Tibial nerve (tissue), 4 donors: ENCODE results near the gene STK38.

Experiments
- CTCF ChIP-seq, 5 experiments: fragments of 200-600 bp in 3 of 5; fragments of 450-650 bp in 2 of 5; sonication (generic) in 3 of 5; IDR thresholded peaks; one replicate each; pipeline ENCODE4 v1.5.1; 2016 to 2019; ENCODE audit warnings: antibody characterized with exemption in 5 of 5, mild to moderate bottlenecking in 3 of 5, moderate library complexity in 2 of 5
- EP300 ChIP-seq, 2 donors: sonication (generic); formaldehyde crosslinking; IDR thresholded peaks; one replicate each; pipeline ENCODE4 v1.6.1; 2017; ENCODE audit warnings: antibody characterized with exemption in 2 of 2, mild to moderate bottlenecking in 1 of 2
- POLR2A ChIP-seq, 2 donors: fragments of 450-650 bp; IDR thresholded peaks; one replicate each; pipeline ENCODE4 v1.6.1; 2017; ENCODE audit warnings: antibody characterized with exemption in 2 of 2, mild to moderate bottlenecking in 2 of 2, moderate library complexity in 2 of 2

GRCh38 chr6:36594816-36595643, 47.8 kb upstream of the STK38 start:
- TF ChIP-seq CTCF (IDR thresholded peaks at IDR 0.05) (no peak), POLR2A (IDR thresholded peaks at IDR 0.05) (peak in 1 of 2 donors; percentile 29), EP300 (IDR thresholded peaks at IDR 0.05) (peak in 1 of 2 donors; percentile 60)
